ENCODE results near the gene ATP1B1.

GRCh38 chr1:169070958-169071357, 35.5 kb upstream of the ATP1B1 start:
- TF ChIP-seq FOXP1 (IDR thresholded peaks at IDR 0.05) (no peak), FOXP1 (CRISPR knock-in tag; IDR thresholded peaks at IDR 0.05) (no peak), ZNF281 (CRISPR knock-in tag; IDR thresholded peaks at IDR 0.05; ENCODE audit: borderline replicate concordance) (no peak), ZNF816 (CRISPR knock-in tag; IDR thresholded peaks at IDR 0.05; ENCODE audit: borderline replicate concordance) (no peak), CTCF (CRISPR knock-in tag; IDR thresholded peaks at IDR 0.05) (no peak)
